ENCODE data around the gene TRIM65.

Gene TRIM65

DNA sequence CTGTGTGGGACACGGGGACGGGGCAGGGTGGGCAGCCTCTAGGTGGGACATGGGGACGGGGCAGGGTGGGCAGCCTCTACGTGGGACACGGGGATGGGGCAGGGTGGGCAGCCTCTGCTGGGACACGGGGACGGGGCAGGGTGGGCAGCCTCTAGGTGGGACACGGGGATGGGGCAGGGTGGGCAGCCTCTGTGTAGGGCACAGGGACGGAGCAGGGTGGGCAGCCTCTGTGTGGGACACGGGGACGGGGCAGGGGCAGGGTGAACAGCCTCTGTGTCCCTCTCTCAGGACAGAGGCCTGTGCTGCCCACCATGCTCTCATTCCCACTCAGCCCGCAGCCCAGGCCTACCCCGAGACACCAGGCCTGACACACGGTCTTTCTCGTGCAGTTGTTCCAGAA is 24.8 kb upstream of the TRIM65 start:
- Histone ChIP-seq H3K4me2 (no peak overlapping the region), H3K79me2 (ENCODE audit: insufficient read depth, low read depth) (no peaks in the 10 kb centered on the region), H3K9ac (no peak overlapping the region), H4K20me1 (ENCODE audit: insufficient read depth) (no peaks in the 10 kb centered on the region), H3K4me1 (ENCODE audit: low read depth, poor library complexity, severe bottlenecking) (no peaks in the 10 kb centered on the region), H2AFZ (ENCODE audit: low read depth) (no peak overlapping the region), H3K4me3 (IDR thresholded peaks at IDR 0.05; ENCODE audit: insufficient read depth, low read depth, low read length) (no peak overlapping the region), H3K27me3 (ENCODE audit: insufficient read depth, low read depth) (no peaks in the 10 kb centered on the region), H3K27ac (no peak overlapping the region), H3K36me3 (ENCODE audit: insufficient read depth) (no peaks in the 10 kb centered on the region)
- TF ChIP-seq, protein P1, sequence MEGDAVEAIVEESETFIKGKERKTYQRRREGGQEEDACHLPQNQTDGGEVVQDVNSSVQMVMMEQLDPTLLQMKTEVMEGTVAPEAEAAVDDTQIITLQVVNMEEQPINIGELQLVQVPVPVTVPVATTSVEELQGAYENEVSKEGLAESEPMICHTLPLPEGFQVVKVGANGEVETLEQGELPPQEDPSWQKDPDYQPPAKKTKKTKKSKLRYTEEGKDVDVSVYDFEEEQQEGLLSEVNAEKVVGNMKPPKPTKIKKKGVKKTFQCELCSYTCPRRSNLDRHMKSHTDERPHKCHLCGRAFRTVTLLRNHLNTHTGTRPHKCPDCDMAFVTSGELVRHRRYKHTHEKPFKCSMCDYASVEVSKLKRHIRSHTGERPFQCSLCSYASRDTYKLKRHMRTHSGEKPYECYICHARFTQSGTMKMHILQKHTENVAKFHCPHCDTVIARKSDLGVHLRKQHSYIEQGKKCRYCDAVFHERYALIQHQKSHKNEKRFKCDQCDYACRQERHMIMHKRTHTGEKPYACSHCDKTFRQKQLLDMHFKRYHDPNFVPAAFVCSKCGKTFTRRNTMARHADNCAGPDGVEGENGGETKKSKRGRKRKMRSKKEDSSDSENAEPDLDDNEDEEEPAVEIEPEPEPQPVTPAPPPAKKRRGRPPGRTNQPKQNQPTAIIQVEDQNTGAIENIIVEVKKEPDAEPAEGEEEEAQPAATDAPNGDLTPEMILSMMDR (conservative IDR thresholded peaks at IDR 0.05; ENCODE audit: low read depth, low read length), result no peak

DNA sequence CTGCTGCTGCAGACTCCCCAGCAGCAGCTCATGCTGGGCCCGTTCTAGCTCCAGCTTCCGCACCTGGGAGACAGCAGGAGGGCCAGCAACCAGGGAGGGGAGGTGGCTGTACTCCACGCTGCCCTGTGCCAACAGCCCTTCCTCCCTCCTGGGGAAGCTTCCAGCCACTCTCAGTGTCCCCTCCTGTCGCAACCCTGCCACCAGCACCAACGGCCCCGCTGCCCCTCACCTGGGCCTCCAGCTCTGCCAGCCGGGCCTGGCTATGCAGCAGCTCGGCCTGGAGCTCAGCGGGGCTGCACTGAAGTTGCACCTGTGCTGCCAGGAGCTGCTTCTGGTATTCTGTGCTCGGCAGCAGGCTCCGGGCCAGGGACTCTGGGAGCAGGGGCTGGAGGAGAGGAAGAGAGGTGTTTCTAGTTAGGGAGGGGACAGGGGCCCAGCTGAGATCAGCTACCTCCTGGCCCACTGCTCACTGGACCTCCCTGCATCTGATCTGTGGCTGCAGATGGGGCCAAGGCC is 23.4 kb upstream of the TRIM65 start:
- Histone ChIP-seq H3K27ac (no peak overlapping the region), H3K4me1 (ENCODE audit: low read depth, poor library complexity, severe bottlenecking) (no peaks in the 10 kb centered on the region), H2AFZ (ENCODE audit: low read depth) (no peak overlapping the region), H4K20me1 (ENCODE audit: insufficient read depth) (no peaks in the 10 kb centered on the region), H3K36me3 (ENCODE audit: insufficient read depth) (no peaks in the 10 kb centered on the region), H3K4me3 (IDR thresholded peaks at IDR 0.05; ENCODE audit: insufficient read depth, low read depth, low read length) (no peak overlapping the region), H3K9ac (no peak overlapping the region), H3K4me2 (no peak overlapping the region), H3K79me2 (ENCODE audit: insufficient read depth, low read depth) (no peaks in the 10 kb centered on the region), H3K27me3 (ENCODE audit: insufficient read depth, low read depth) (no peaks in the 10 kb centered on the region)
- TF ChIP-seq, protein P1 (conservative IDR thresholded peaks at IDR 0.05; ENCODE audit: low read depth, low read length), result no peak

DNA sequence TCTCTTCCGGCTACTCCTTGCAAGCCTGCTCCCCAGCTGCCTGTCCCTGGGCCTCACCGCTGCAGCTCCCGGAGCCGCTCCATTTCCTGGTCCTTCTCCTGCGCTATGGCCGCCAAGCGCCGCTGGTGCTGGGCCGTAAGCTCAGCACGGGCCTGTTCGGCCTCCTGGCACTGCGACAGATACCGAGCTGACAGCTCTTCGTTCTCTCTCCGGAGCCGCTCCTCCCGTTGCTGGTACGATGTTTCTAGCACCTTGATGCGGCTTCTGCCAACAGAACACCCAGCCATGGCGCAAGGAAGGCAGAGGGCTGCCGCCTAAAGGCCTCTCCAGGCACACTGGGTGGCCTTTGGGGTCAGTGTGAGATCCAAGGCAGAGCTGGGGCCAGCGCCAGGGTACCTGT is 22.9 kb upstream of the TRIM65 start:
- Histone ChIP-seq H3K79me2 (ENCODE audit: insufficient read depth, low read depth) (no peaks in the 10 kb centered on the region), H4K20me1 (ENCODE audit: insufficient read depth) (no peaks in the 10 kb centered on the region), H2AFZ (ENCODE audit: low read depth) (no peak overlapping the region), H3K9ac (no peak overlapping the region), H3K4me2 (no peak overlapping the region), H3K4me3 (IDR thresholded peaks at IDR 0.05; ENCODE audit: insufficient read depth, low read depth, low read length) (no peak overlapping the region), H3K27me3 (ENCODE audit: insufficient read depth, low read depth) (no peaks in the 10 kb centered on the region), H3K27ac (no peak overlapping the region), H3K36me3 (ENCODE audit: insufficient read depth) (no peaks in the 10 kb centered on the region), H3K4me1 (ENCODE audit: low read depth, poor library complexity, severe bottlenecking) (no peaks in the 10 kb centered on the region)
- TF ChIP-seq, protein P1 (conservative IDR thresholded peaks at IDR 0.05; ENCODE audit: low read depth, low read length), result no peak

DNA sequence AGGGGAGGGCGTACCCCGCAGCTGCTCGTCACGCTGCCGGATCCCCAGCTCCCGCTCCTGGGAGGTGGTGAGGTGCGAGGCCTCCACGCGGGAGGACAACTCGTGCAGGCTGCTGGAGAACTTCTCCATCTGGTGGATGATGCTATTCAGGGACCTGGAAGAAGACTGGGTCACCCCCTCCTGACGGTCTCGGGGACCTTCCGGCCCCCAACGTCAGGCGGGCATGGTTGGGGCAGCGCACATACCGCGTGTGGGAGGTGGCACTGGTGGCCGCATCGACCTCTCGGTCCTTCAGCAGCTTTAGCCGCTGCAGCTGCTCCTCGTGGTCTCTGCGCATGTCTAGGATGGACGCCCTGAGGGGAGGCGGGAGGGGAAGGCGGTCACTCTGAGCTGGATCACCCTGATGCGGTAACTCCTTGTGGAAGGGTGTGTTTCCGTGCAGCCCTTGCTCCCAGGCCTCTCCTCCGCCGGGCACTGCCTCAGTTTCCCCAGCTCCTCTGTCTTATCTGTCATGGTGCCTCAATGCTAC is 21.2 kb upstream of the TRIM65 start:
- no peaks in the 10 kb centered on the region for H4K20me1 ChIP-seq (ENCODE audit: insufficient read depth)
- H3K9ac ChIP-seq, result no peak overlapping the region
- no peaks in the 10 kb centered on the region for H3K36me3 ChIP-seq (ENCODE audit: insufficient read depth)
- no peak overlapping the region for H3K4me2 ChIP-seq
- H3K27me3 ChIP-seq (ENCODE audit: insufficient read depth, low read depth), result no peaks in the 10 kb centered on the region
- no peak overlapping the region for H2AFZ ChIP-seq (ENCODE audit: low read depth)
- H3K4me3 ChIP-seq (IDR thresholded peaks at IDR 0.05; ENCODE audit: insufficient read depth, low read depth, low read length), result no peak overlapping the region
- H3K79me2 ChIP-seq (ENCODE audit: insufficient read depth, low read depth), result no peaks in the 10 kb centered on the region
- H3K27ac ChIP-seq, result no peak overlapping the region
- peaks cover 3% of the 10 kb centered on the region for H3K4me1 ChIP-seq (ENCODE audit: low read depth, poor library complexity, severe bottlenecking)
- TF ChIP-seq, protein P1 (conservative IDR thresholded peaks at IDR 0.05; ENCODE audit: low read depth, low read length), result no peak

Measured in KMS-11 (cell line).